IMR-90 (cell line): ENCODE results near the gene MBTPS1. TPM values are rescaled to one million over a fixed set of nuclear protein-coding genes. Genes with fewer than 3 reads are reported as not detected.

Experiments used
- ATAC-seq: fragments of 200-7000 bp; cut with Tn5 transposase; 2 replicates; pipeline ENCODE4 v1.9.1; 2020; ENCODE audit warnings: low read depth, mild to moderate bottlenecking, moderate library complexity
- BruUV-seq: library from RNA; stranded (reverse); fragments of 400-500 nt; replicated peaks from 2 replicates; lab custom pipeline; 2021; lab: Mats Ljungman, UMichigan
- CTCF ChIA-PET: fragments of 300-600 bp; formaldehyde crosslinking; extraction: SDS; loops from one replicate; lab custom pipeline; 2021; ENCODE audit warnings: antibody characterized with exemption; lab: Yijun Ruan, JAX
- POLR2A ChIA-PET: fragments of 300-600 bp; sonication (Branson Sonifier 250); formaldehyde crosslinking; loops from one replicate; lab custom pipeline; 2022; ENCODE audit warnings: antibody characterized with exemption; ENCODE audit not compliant: unreplicated experiment; lab: Charles Lee
- DNase-seq: peaks from one replicate; pipeline ENCODE4 v3.0.0; 2013
- H2AFZ ChIP-seq: replicated peaks from 2 replicates; pipeline ENCODE3; 2013; ENCODE audit warnings: low read length, mild to moderate bottlenecking; ENCODE audit not compliant: poor library complexity
- H2AK5ac ChIP-seq: 2 replicates; pipeline ENCODE4 v1.6.1; 2013; ENCODE audit warnings: low read depth, low read length, inconsistent platforms
- H2AK9ac ChIP-seq: replicated peaks from 2 replicates; pipeline ENCODE3; 2013; ENCODE audit warnings: mild to moderate bottlenecking, low read depth, low read length, moderate library complexity; ENCODE audit not compliant: poor library complexity
- H2BK120ac ChIP-seq: 2 replicates; pipeline ENCODE4 v1.6.1; 2013; ENCODE audit warnings: low read depth, low read length, inconsistent platforms
- H2BK15ac ChIP-seq: 3 replicates; pipeline ENCODE4 v1.6.1; 2013; ENCODE audit warnings: low read depth, low read length, inconsistent platforms
- H2BK20ac ChIP-seq: 2 replicates; pipeline ENCODE4 v1.6.1; 2013; ENCODE audit warnings: low read depth, mild to moderate bottlenecking, inconsistent platforms, low read length, moderate library complexity
- H2BK5ac ChIP-seq: 2 replicates; pipeline ENCODE4 v1.6.1; 2013; ENCODE audit warnings: mild to moderate bottlenecking, low read depth, low read length, inconsistent platforms; ENCODE audit not compliant: poor library complexity, severe bottlenecking
- H3K14ac ChIP-seq: replicated peaks from 2 replicates; pipeline ENCODE4 v1.6.1; 2013; ENCODE audit warnings: low read depth, low read length, inconsistent platforms
- H3K18ac ChIP-seq: 2 replicates; pipeline ENCODE4 v1.6.1; 2013; ENCODE audit warnings: low read depth, low read length, control low read depth
- H3K23ac ChIP-seq: 2 replicates; pipeline ENCODE4 v1.6.1; 2013; ENCODE audit warnings: low read depth, low read length, inconsistent platforms
- H3K27ac ChIP-seq: 2 replicates; pipeline ENCODE4 v1.5.1; 2013; ENCODE audit warnings: mild to moderate bottlenecking, control low read depth, low read length; ENCODE audit not compliant: insufficient read depth
- H3K27me3 ChIP-seq: 2 replicates; pipeline ENCODE4 v1.6.1; 2013; ENCODE audit warnings: low read length; ENCODE audit not compliant: control insufficient read depth, insufficient read depth
- H3K36me3 ChIP-seq: 2 replicates; pipeline ENCODE4 v1.6.1; 2013; ENCODE audit warnings: low read length, mixed read lengths; ENCODE audit not compliant: control insufficient read depth, insufficient read depth
- H3K4ac ChIP-seq: 2 replicates; pipeline ENCODE4 v1.6.1; 2013; ENCODE audit warnings: low read depth, low read length, inconsistent platforms
- H3K4me1 ChIP-seq: 2 replicates; pipeline ENCODE4 v1.6.1; 2013; ENCODE audit warnings: low read length, mixed read lengths; ENCODE audit not compliant: control insufficient read depth, insufficient read depth
- H3K4me2 ChIP-seq: 2 replicates; pipeline ENCODE4 v1.6.1; 2013; ENCODE audit warnings: low read depth, mild to moderate bottlenecking, control low read depth, low read length, moderate library complexity
- H3K4me3 ChIP-seq: 2 replicates; pipeline ENCODE4 v1.5.1; 2013; ENCODE audit warnings: low read depth, mild to moderate bottlenecking, control low read depth, low read length, moderate library complexity; ENCODE audit not compliant: insufficient read depth
- H3K56ac ChIP-seq: 2 replicates; pipeline ENCODE4 v1.6.1; 2013; ENCODE audit warnings: low read length, inconsistent platforms; ENCODE audit not compliant: insufficient read depth; ENCODE audit errors: extremely low read depth
- H3K79me1 ChIP-seq, 2 experiments: 2 replicates each; pipeline ENCODE4 v1.6.1; 2013; ENCODE audit warnings: low read length in 2 of 2, inconsistent platforms in 1 of 2, low read depth in 1 of 2
- H3K9ac ChIP-seq: 2 replicates; pipeline ENCODE4 v1.6.1; 2013; ENCODE audit warnings: low read depth, low read length, control low read depth
- H3K9me1 ChIP-seq: 2 replicates; pipeline ENCODE4 v1.6.1; 2013; ENCODE audit warnings: low read length, inconsistent platforms; ENCODE audit not compliant: insufficient read depth
- H3K9me3 ChIP-seq: 2 replicates; pipeline ENCODE4 v1.6.1; 2013; ENCODE audit warnings: low read length; ENCODE audit not compliant: control insufficient read depth, insufficient read depth
- H4K20me1 ChIP-seq: 2 replicates; pipeline ENCODE4 v1.6.1; 2013; ENCODE audit warnings: low read length, inconsistent platforms; ENCODE audit not compliant: insufficient read depth
- H4K5ac ChIP-seq: 2 replicates; pipeline ENCODE4 v1.6.1; 2013; ENCODE audit warnings: mild to moderate bottlenecking, low read depth, low read length, control low read depth
- H4K8ac ChIP-seq, 2 experiments: 2 replicates each; pipeline ENCODE4 v1.6.1; 2013; ENCODE audit warnings: low read depth in 2 of 2, low read length in 2 of 2, control low read depth in 1 of 2, inconsistent platforms in 1 of 2
- H4K91ac ChIP-seq: 2 replicates; pipeline ENCODE4 v1.6.1; 2013; ENCODE audit warnings: low read depth, low read length, inconsistent platforms; ENCODE audit not compliant: insufficient read depth
- RAD21 ChIP-seq: IDR thresholded peaks from 2 replicates; pipeline ENCODE4 v1.6.1; 2012; ENCODE audit warnings: low read length, improper control_type of control experiment
- RCOR1 ChIP-seq: IDR thresholded peaks from 2 replicates; pipeline ENCODE4 v1.6.1; 2012; ENCODE audit warnings: mild to moderate bottlenecking, low read length, improper control_type of control experiment; ENCODE audit not compliant: insufficient replicate concordance
- RFX5 ChIP-seq: IDR thresholded peaks from 2 replicates; pipeline ENCODE4 v1.8.0; 2012; ENCODE audit warnings: low read depth, mild to moderate bottlenecking, low read length, moderate library complexity
- SMC3 ChIP-seq: fragments of 150-350 bp; IDR thresholded peaks from 2 replicates; pipeline ENCODE4 v1.6.1; 2016; ENCODE audit warnings: low read depth, mild to moderate bottlenecking, antibody characterized with exemption, low read length, moderate library complexity
- WGBS, 2 experiments: methylation state at CpG; one replicate each; pipeline versions ENCODE4 v1.1.5 to v1.1.7; 2013; ENCODE audit warnings: missing lambda C conversion rate in 2 of 2; ENCODE audit not compliant: insufficient read length in 1 of 2; ENCODE audit errors: extremely low coverage in 2 of 2; 5-methylcytosine and 5-hydroxymethylcytosine counted together
- dilution Hi-C: fragments of 300-500 bp; cut with HindIII; formaldehyde crosslinking; loops from one replicate; pipeline ENCODE4 v1.14.3; 2018; ENCODE audit warnings: low sequenced_read_pairs; ENCODE audit not compliant: unreplicated experiment
- in situ Hi-C: fragments of 300-500 bp; cut with MboI; formaldehyde crosslinking; loops from 3 replicates; pipeline ENCODE4 v1.14.3; 2019; ENCODE audit warnings: low sequenced_read_pairs, inconsistent platforms, mixed read lengths
- intact Hi-C: fragments of 100-400 bp; cut with micrococcal nuclease; formaldehyde crosslinking; loops from 2 replicates; pipeline ENCODE4 v1.10.0; 2022
- polyA plus RNA-seq, 3 experiments: library from polyadenylated mRNA; depleted of rRNA; stranded (reverse); fragments of >200 nt; gene quantifications; 2 replicates each; pipeline ENCODE4 v1.2.3, GENCODE V29; 2012; ENCODE audit warnings: low replicate concordance in 1 of 3
- total RNA-seq: library from RNA; depleted of rRNA; stranded (reverse); fragments of >200 nt; gene quantifications from 2 replicates; pipeline ENCODE4 v1.2.3, GENCODE V29; 2012
- TF ChIP-seq, protein P1 (sequence below): fragments of 150-350 bp; IDR thresholded peaks from 2 replicates; pipeline ENCODE4 v1.6.1; 2017; ENCODE audit warnings: mild to moderate bottlenecking, antibody characterized with exemption, low read length, low read depth
- TF ChIP-seq, protein P2 (sequence below): fragments of 150-350 bp; IDR thresholded peaks from 2 replicates; pipeline ENCODE4 v1.6.1; 2016; ENCODE audit warnings: low read depth, mild to moderate bottlenecking, low read length, moderate library complexity, borderline replicate concordance

Gene MBTPS1
- total and polyA plus RNA-seq, 2 of the 4 experiments (the other 2 are of a cell fraction): 59.0 to 70.4 TPM

DNA sequence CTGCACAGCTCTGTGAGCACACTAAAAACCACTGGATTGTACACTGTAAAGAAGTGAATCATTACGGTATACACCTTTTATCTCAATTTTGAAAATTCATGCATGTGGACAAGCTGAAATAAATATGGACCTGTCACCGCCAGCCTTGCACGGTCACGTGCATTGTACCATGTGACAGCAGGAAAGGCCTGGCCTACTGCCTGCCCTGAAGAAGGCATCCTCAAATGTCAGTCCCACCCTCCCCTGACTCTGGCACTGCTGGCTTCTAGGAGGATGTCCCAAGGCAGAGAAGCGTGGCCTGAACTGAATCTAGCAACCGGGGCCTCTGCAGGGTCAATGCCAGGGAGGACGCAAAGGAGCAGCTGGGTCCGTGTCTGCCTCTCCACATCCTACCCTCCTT is 108.8 kb downstream of the MBTPS1 start:
- no peak overlapping the region for H3K4me3 ChIP-seq
- no peak overlapping the region for H3K56ac ChIP-seq
- WGBS, 2 experiments: 10% methylated on average over 2 of the region's 8 CpGs; no CpG with 5 or more reads in 1 of the 2 experiments
- H3K9ac ChIP-seq: no peak overlapping the region
- no peak overlapping the region for H2BK120ac ChIP-seq
- H4K20me1 ChIP-seq: no peaks in the 10 kb centered on the region; the same call in 1 of the 2 replicates
- no peak overlapping the region for H3K4ac ChIP-seq
- CTCF ChIA-PET: no interaction called here
- no peak overlapping the region for H2BK15ac ChIP-seq
- BruUV-seq: no TSS peak
- H3K4me1 ChIP-seq: no peaks in the 10 kb centered on the region
- no peak for DNase-seq
- TF ChIP-seq, protein P1, sequence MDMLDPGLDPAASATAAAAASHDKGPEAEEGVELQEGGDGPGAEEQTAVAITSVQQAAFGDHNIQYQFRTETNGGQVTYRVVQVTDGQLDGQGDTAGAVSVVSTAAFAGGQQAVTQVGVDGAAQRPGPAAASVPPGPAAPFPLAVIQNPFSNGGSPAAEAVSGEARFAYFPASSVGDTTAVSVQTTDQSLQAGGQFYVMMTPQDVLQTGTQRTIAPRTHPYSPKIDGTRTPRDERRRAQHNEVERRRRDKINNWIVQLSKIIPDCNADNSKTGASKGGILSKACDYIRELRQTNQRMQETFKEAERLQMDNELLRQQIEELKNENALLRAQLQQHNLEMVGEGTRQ: peak; percentile 44; the same call in 1 of the 2 replicates
- no peak for TF ChIP-seq RCOR1
- no peak for TF ChIP-seq RAD21
- TF ChIP-seq, protein P2, sequence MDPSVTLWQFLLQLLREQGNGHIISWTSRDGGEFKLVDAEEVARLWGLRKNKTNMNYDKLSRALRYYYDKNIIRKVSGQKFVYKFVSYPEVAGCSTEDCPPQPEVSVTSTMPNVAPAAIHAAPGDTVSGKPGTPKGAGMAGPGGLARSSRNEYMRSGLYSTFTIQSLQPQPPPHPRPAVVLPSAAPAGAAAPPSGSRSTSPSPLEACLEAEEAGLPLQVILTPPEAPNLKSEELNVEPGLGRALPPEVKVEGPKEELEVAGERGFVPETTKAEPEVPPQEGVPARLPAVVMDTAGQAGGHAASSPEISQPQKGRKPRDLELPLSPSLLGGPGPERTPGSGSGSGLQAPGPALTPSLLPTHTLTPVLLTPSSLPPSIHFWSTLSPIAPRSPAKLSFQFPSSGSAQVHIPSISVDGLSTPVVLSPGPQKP: no peak
- TF ChIP-seq SMC3: no peak
- TF ChIP-seq RFX5: no peak
- H2AFZ ChIP-seq: no peak overlapping the region
- in situ Hi-C loops: no loop called here
- no peak overlapping the region for H2BK20ac ChIP-seq
- no peak overlapping the region for H4K8ac ChIP-seq
- H3K23ac ChIP-seq: no peak overlapping the region
- intact Hi-C loops: no loop called here
- H3K4me2 ChIP-seq: no peak overlapping the region
- no peak overlapping the region for H3K14ac ChIP-seq
- H2AK5ac ChIP-seq: no peak overlapping the region
- H2BK5ac ChIP-seq: no peak overlapping the region
- no peak for ATAC-seq
- H4K91ac ChIP-seq: no peak overlapping the region
- no peak overlapping the region for H4K5ac ChIP-seq
- POLR2A ChIA-PET: no interaction called here
- H3K9me3 ChIP-seq: peaks cover 6% of the 10 kb centered on the region
- dilution Hi-C loops: no loop called here
- H3K27ac ChIP-seq: no peak overlapping the region
- no peaks in the 10 kb centered on the region for H3K36me3 ChIP-seq
- no peak overlapping the region for H2AK9ac ChIP-seq
- H3K27me3 ChIP-seq: peaks cover 61% of the 10 kb centered on the region
- no peaks in the 10 kb centered on the region for H3K9me1 ChIP-seq
- no peak overlapping the region for H3K18ac ChIP-seq
- no peaks in the 10 kb centered on the region for H3K79me1 ChIP-seq
